Fibroblast of skin of scalp (primary cell): Measurements from ENCODE around the gene DDIT4.
A peak's percentile ranks its signal among the peaks of the same experiment; 100 is the strongest.
"Not testable (repeated sequence)": the region's sequence is repeated elsewhere in the genome, so short reads cannot be mapped to it uniquely, and the experiment has no call there.

Experiments
- DNase-seq: peaks from one replicate; pipeline ENCODE4 v3.0.0-alpha.2; 2013

DDIT4 gene

GRCh38 chr10:72249176-72249862 is 24.4 kb upstream of the DDIT4 start:
- not testable (repeated sequence) for DNase-seq

DNA sequence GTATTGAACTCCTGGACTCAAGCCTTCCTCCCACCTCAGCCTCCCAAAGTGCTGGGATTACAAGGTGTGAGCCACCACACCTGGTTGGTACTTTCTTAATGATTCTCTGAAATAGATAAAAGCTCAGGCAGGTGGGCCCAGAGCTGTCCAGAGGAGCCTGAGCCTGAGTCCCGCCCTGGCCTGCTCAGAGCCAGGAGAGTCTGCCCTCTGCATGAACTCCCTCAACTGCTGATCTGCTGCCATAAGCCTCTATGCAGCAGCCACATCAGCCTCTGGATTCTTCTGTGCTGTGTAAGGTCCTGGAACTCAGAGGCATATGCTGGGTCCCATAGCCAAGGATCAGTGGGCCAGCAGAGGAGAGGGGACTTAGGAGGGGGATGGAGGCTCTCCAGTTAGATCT is 23.1 kb upstream of the DDIT4 start:
- DNase-seq, result peak; percentile 65

DNA sequence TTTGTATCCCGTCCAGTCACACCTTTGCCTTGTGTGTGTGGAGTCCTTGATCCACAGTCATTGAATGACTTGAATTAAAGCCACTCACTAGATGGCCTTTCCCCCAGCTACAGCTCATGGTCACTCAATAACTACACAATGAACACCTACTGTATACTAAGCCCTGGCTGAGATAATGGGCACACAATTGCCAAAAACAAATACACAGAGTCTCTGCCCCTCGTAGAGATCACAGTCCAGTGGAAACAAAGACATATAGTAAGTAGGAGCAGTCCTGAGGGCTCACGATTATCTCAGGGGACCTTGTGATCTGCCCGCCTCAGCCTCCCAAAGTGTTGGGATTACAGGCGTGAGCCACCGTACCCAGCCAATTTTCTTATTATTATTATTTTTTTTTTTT is 22.1 kb upstream of the DDIT4 start:
- no peak for DNase-seq

DNA sequence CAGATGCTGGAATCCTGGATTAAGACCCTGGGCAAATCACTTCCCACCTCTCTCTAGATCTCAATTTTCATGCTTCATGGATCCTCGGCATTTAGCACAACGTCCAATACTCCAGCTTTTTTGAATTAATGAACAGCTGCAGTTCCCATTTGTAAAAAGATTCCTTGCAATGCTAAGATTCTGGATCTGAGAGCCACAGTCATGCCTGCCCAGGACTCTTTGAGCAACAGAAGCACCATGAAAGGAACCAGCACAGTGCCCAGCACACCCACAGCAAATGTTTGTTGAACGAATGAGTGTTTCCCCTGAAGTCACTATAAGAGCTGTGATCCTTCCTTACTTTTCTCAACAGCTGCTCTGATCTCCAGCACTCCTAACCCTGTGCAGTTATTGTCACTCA is 20.8 kb upstream of the DDIT4 start:
- no peak for DNase-seq

GRCh38 chr10:72253578-72253977 is 20.1 kb upstream of the DDIT4 start:
- no peak for DNase-seq

DNA sequence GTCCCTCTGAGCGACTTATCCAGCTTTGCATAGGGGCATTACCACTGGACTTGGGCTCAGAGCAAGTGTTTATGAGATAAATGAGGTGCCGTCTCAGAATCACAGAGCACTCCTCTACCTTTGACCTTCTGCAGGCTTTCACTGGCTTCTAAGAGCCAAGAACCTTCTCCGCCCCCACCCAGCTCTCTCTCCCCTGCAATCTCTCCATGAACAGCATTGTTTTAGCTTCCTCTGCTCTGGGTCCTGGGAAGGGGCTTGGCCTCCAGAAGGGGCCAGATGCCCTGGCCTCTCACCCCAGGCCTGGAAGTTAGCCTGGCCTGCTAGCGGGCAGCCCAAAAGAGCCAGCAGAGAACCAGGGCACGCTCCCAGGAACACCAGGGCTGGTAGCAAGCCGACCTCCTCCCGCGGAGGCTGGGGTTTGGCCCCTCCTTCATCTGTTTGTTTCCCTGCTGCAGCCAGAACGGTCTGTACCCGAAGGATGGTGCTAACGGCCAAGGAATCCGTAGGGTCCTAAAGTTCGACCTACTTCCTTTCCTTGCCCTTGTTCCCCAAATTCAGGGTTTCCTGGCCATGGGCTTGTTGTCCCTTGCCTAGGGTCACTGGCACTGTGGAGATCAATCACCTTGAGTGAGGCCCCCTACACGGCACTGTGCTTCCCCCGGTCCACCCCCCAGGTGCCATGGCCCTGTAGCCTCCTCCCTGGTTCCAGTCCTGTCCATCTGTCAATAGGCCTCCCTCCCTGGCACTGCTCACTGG is 18.7 kb upstream of the DDIT4 start:
- peak; percentile 76 for DNase-seq

GRCh38 chr10:72255977-72256729 is 17.6 kb upstream of the DDIT4 start:
- DNase-seq, result no peak

DNA sequence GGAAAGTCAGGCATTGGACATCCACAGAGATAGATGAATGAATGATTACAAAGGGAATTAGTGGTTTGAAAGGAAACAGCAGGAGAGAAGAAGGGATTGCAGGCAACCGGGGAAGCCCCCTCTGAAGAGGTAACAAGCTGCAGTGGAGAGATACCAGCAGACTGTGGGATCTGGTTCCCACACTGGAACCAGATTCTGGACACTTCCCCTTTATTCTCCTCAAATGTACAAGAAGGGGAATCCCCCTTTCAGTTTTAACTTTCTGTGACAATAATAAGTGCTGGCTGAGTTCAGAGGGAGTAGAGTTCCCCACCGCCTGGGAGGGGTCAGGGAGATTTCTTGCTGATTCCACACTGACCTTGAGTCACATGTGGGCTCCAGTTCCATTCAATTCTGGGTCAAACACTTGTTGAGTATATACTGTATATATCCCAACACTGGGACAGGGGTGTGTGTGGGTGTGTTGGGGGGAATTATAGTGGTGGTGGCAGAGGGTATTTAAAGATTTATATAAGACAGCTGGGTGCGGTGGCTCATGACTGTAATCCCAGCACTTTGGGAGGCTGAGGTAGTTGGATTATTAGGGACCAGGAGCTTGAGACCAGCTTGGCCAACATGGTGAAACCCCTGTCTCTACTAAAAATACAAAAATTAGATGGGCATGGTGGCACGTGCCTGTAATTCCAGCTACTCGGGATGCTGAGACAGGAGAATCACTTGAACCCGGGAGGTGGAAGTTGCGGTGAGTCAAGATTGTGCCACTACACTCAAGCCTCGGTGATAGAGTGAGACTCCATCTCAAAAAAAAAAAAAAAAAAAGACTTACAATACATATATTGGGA is 16.5 kb upstream of the DDIT4 start:
- no peak for DNase-seq

DNA sequence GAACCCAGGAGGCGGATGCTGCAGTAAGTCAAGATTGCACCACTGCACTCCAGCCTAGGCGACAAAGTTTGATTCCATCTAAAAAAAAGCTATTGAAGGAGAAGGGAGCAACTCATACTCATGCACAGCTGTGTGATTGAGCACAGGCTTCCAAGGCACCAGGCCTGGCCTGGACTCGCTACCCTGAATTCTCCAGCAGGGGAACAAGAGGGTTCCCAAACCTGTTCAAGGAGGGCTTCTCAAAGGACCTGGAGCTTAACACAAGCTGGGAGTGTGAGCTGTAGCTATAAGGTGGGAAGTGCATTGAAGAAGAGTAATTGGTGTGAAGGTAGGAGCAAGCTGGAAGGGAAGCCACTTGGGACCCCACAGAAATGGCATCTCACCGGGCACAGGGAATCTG is 15.1 kb upstream of the DDIT4 start:
- no peak for DNase-seq

GRCh38 chr10:72259491-72260238 is 14.1 kb upstream of the DDIT4 start:
- peak; percentile 95 for DNase-seq

GRCh38 chr10:72260239-72260975 is 13.3 kb upstream of the DDIT4 start:
- peak; percentile 97 for DNase-seq

- peak; percentile 97 for DNase-seq
Measured at GRCh38 chr10:72260976-72261783, 12.5 kb upstream of the DDIT4 start.

GRCh38 chr10:72261784-72262404 is 11.8 kb upstream of the DDIT4 start:
- DNase-seq, result no peak

- DNase-seq, result no peak
Measured at GRCh38 chr10:72263613-72264241, 10.0 kb upstream of the DDIT4 start.

DNA sequence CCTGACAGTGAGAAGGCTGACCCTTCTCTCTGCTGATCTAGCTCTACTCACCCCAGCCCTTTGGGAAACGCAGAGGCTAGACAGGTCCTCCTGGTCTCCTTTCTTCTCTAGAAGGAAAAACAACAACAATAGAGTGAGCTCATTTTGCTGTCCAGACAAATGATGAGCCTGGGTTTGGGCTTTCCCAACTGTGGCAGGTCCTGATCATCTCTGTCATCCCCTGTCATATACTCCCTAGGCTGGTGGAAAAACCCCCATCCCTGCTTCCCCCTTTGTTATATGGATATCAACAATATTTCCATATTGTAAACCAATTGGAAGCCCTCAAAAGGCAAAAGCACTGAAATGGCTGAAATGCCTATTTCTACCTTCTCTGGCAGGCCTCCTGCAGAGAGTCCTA is 9.2 kb upstream of the DDIT4 start:
- no peak for DNase-seq

GRCh38 chr10:72265508-72265907 is 8.2 kb upstream of the DDIT4 start:
- DNase-seq, result no peak

- DNase-seq, result no peak
Measured at GRCh38 chr10:72265990-72266865, 7.5 kb upstream of the DDIT4 start.

GRCh38 chr10:72267381-72267780 is 6.3 kb upstream of the DDIT4 start:
- no peak for DNase-seq
